ENCODE results near the gene DPP6.
"Not testable (repeated sequence)": the region's sequence is repeated elsewhere in the genome, so short reads cannot be mapped to it uniquely, and the experiment has no call there.

Gene DPP6

DNA sequence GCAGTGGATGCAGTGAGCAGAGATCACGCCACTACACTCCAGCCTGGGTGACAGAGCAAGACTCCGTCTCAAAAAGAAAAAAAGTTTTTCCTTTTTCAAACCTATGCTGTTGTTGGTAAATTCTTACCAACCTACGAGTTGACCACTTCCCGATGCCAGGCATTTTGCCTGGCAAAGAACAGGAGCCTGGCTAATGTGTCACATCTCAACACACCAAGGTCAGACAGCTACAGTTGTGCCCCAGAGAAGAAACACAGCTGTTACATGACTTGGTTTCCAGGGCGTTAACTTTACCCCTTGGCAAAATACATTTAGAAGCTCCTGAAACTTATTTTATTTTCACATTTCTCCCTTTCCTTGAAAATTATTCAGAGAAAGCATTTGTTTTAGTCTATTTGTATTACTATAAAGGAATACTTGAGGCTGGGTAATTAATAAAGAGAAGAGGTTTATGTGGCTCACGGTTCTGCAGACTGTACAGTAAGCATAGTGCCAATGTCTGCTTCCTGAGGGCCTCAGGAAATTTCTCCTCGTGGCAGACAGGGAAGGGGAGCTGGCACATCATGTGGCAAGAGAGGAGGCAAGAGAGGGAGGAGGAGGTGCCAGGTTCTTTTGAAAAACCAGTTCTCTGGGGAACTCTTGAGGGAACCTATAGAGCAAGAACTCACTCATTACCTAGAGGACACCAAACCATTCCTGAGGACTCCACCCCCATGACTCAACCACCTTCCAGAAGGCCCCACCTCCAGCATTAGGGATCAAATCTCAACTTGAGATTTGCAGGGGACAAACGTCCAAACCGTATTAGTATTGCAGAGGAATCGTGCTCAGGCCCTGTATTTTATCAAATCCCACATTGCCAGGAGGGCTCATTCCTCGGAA lies 867.4 kb downstream of the DPP6 start:
- no peak for DNase-seq

DNA sequence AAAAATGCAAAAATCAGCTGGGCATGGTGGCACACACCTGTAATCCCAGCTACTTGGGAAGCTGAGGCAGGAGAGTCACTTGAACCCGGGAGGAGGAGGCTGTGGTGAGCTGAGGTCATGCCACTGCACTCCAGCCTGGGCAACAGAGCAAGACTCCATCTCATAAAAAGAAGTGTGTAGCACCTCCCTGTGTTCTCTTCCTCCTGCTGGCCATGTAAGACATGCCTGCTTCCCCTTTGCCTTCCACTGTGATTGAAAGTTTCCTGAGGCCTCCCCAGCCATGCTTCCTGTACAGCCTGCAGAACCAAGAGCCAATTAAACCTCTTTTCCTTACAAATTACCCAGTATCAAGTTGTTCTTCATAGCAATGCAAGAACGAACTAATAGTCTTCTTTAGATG lies 870.3 kb downstream of the DPP6 start:
- DNase-seq = not testable (repeated sequence)

DNA sequence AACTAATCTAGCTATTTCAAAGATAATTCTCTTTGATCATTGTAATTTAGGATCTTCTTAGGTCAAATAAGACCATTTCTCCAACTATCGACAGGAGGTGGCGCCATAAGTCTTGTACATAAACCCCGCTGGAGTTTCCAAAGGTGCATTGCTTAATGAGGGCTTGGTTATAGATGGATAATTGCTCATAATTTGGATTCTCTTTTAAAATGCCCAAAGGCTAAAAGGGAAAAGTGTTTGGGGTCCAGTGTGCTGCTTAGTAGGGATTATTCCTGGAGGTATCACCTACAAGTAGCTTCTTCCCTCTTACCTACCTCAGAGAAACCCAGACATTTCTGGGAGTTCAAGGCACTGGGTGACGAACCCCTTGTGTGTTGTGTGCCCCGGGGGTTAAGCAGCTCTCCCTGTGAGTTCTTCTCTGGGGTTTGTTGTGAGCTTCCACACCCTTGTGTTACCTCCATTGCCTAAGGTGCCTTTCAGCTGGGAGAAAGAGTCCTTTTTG lies 875.5 kb downstream of the DPP6 start:
- peak; percentile 83 for DNase-seq

DNA sequence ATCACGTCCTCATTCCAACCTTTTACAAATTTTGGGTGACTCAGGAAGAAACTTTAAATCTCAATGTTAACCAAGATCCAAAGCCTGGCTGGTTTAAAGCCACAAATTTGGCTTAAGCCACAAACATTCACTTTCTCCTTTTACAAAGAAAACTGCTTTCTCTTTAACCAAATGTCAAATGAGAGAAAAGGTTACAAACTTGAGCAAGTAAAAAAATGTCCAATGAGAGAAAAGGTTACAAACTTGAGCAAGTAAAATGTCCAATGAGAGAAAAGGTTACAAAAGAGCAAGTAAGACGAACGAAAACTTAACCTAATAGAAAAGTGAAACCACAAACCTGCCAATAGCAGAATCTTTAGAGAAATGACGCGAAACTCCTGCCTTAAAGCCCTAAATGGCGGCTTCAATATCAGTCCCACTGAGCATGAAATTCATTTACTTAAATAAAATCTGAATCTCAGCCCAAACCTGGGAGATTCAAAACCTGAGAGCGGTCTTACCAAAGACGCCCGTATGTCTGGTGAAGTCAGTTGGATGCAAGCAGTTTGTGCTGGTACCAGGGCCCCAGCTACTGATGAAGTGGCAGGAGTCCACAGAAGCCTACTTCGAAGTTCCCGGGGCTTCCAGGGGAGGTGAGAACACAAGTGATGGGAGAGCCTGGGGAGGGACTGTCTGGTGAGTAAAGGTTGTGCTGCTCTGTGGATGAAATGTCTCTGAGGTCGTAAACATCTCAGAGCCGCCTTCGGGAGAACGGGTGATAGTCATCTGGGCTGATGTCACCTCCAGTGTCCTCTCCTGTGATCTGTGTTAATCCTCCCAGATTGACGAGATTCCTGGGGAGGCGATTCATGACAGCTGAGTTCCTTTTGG lies 876.2 kb downstream of the DPP6 start:
- DNase-seq = peak; percentile 97

DNA sequence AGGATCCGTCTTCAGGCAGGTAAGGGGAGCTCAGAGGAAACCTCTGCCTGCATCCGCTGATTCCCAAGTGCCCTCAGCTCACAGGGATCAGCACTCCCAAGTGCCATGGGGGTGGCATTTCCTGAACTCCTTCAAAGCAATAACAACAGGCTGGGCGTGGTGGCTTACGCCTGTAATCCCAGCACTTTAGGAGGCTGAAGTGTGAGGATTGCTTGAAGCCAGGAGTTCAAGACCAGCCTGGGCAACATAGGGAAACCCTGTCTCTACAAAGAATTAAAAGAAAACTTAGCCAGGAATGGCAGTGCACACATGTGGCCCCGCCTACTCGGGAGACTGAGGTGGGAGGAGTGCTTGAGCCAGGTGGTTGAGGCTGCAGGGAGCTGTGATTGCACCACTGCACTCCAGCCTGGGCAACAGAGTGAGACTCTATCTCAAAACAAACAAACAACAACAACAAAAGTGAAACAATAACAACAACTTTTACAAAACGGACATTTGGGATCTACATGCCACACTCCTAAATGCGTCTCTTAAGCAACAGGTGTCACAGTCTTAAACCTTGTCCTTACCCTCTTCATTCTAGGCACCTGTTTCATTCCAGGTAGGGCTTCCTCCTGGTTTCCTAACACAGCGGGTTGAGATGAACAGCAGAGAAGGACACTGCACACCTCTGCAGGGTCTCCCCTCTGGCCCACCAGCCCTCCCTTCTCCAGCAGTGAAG lies 877.0 kb downstream of the DPP6 start:
- DNase-seq = no peak

DNA sequence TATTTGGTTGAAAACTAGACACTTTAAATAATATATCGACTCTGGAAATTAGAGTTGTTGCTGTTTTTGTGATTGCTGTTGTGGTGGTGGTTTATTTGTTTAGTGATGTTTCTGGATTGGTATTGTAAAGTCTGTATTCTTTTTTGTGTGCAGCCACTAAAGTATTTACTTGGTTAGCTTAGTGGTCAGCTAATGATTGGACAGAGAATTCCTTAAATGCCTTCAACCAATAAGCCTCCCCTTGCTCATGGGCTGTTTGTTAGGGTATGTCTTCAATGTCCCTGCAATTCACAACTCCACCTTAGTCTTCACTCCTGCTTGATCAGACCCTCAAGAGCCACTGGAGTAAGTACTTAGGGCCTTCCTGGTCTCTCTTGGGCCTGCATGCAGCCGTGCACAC lies 879.7 kb downstream of the DPP6 start:
- no peak for DNase-seq

DNA sequence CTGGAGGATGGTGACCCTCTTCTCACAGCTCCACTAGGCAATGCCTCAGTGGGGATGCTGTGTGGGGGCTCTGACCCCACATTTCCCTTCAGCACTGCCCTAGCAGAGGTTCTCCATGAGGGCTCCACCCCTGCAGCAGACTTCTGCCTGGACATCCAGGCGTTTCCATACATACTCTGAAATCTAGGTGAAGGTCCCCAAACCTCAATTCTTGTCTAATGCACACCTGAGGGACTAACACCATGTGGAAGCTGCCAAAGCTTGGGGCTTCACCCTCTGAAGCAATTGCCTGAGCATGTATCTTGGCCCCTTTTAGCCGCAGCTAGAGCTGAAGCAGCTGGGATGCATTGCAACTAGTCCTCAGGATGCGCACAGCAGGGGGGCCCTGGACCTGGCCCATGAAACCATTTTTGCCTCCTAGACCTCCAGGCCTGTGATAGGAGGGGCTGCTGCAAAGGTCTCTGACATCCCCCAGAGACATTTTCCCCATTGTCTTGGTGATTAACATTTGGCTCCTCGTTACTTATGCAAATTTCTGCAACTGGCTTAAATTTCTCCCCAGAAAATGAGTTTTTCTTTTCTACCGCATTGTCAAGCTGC lies 882.3 kb downstream of the DPP6 start:
- not testable (repeated sequence) for DNase-seq

DNA sequence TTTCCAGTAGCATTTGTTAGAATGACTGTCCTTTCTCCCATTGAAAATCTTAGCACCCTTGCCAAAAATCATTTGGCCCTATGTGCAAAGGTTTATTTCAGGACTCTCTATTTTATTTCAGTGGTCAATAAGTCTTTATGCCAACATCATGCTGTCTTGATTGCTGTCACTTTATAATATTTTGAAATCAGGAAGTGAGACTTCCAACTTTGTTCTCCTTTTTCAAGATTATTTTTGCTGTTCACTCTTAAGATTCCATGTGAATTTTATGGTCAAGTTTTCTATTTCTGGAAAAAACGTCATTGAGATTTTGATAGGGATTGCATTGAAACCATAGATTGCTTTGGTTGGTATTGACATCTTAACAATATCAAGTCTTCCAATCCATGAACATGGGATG lies 885.6 kb downstream of the DPP6 start:
- DNase-seq = no peak

DNA sequence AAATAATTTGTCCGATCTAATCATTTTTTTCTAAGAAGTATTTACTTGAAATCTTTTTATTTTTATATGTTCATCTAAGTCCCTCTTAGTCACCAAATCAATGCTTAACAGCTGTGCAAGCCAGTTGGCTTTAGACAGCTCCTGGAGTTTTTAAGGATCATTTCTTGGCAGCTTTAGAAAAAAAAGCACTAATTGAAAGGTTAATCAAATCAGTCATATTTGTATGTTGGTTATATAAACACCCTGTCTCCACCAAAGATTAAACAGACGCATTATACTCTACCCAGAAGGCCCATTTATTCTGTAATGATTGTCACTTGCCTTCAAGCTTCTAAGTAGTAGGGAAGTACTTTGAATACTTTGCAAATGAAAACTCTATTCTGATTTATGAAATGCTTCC lies 890.5 kb downstream of the DPP6 start:
- DNase-seq = no peak
